Lower lobe of right lung (tissue), 2 donors: ENCODE measurements around the gene DCP1B. TPM values are rescaled to one million over a fixed set of nuclear protein-coding genes. Genes with fewer than 3 reads are reported as not detected.
A peak's percentile ranks its signal among the peaks of the same experiment; 100 is the strongest.

Experiments used
- ATAC-seq, 2 donors: fragments of 200-7000 bp; cut with Tn5 transposase; one replicate each; pipeline ENCODE4 v1.9.1; 2020 to 2022; ENCODE audit warnings: mild to moderate bottlenecking in 2 of 2, moderate library complexity in 2 of 2
- DNase-seq: peaks from one replicate; pipeline ENCODE4 v3.0.0-alpha.2; 2020
- H3K27ac ChIP-seq: fragments of 200-600 bp; one replicate; pipeline ENCODE4 v1.8.0; 2022
- H3K27me3 ChIP-seq: fragments of 200-600 bp; one replicate; pipeline ENCODE4 v1.8.0; 2022; ENCODE audit warnings: low read depth
- H3K36me3 ChIP-seq: fragments of 200-600 bp; one replicate; pipeline ENCODE4 v1.8.0; 2022; ENCODE audit warnings: mild to moderate bottlenecking
- H3K4me1 ChIP-seq: fragments of 200-600 bp; one replicate; pipeline ENCODE4 v1.8.0; 2022
- H3K4me3 ChIP-seq: fragments of 200-600 bp; one replicate; pipeline ENCODE4 v1.8.0; 2022; ENCODE audit warnings: mild to moderate bottlenecking
- H3K9me3 ChIP-seq: fragments of 200-600 bp; one replicate; pipeline ENCODE4 v1.8.0; 2022
- intact Hi-C: fragments of 100-400 bp; cut with DNase I; formaldehyde crosslinking; loops from one replicate; pipeline ENCODE4 v1.11.0; 2022
- long read RNA-seq: library from polyadenylated mRNA; unstranded; transcript quantifications from one replicate; pipeline ENCODE4 v2.0.0, GENCODE V29; 2021
- total RNA-seq: library from RNA; stranded (reverse); fragmentation: NEBNext Ultra II Directional; extraction: Animal tissue kit (Norgen Biotek cat#: 25700); gene quantifications from one replicate; pipeline ENCODE4 v1.2.1, GENCODE V29; 2021
- TF ChIP-seq, protein P1 (sequence below): fragments of 200-600 bp; IDR thresholded peaks from one replicate; pipeline ENCODE4 v1.8.0; 2022; ENCODE audit warnings: antibody characterized with exemption, mild to moderate bottlenecking
- donor health status: DM: no; HTN: yes; CAD: no; lungs with severe emphysema.

The DCP1B gene
- total RNA-seq = 12.4 TPM
- long read RNA-seq, transcript DCP1B-201 (9 exons, 2,086 nt) = major isoform, 21 of 32 reads
- long read RNA-seq, partial matches to known transcripts = 3 of 32 reads
- long read RNA-seq, other reads (novel, unspliced or antisense) = 5 of 32 reads

DNA sequence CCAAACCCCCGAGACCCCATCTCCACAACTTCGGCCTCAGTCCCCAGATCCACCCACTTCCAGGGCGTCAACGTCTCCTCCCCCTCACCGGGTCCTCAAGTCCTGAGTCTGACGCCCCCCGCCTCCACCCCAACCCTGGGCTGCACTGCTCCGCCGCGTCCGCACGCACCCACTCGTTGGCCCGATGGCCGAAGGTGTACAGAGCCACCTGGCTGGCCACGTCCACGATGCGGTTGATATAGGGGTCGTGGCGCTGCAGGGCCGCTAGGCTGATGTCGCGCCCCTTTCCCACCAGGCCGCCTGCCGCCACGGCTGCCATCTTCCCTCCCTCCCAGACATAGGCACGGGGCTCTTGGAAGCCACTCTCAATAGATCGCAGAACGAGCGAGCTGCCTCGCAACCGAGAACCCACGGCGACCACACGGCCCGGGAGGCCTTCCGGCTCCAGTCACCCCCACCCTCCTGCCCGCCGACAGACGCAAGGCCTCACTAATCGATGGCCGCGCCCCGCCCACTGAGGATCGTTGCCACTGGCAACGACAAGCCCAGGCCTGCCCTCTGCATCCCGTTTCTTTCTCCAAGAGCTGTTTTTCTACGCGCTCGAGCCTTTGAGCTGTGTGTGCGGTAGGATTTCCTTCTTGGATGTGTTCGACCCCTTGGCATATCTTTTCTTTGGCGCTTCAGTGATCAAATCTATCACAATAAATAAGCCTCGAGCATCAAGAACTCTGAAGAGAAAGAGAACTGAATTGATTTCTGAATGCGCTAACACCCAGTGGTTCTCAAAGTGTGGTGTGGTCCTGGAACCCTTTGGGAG, at the start of gene DCP1B:
Gene DCP1B (minus strand): TSS at position 345 of the 817 bp plus-strand sequence. CDS start 26 bp downstream, at position 319.
- intact Hi-C loops = no loop called here
- H3K27me3 ChIP-seq = no peaks in the 10 kb centered on the region
- H3K9me3 ChIP-seq = no peaks in the 10 kb centered on the region
- ATAC-seq (peak; percentile 100), DNase-seq (peak; percentile 98)
- H3K36me3 ChIP-seq = no peaks in the 10 kb centered on the region
- peak within 1 kb of the TSS; percentile 86 for H3K4me3 ChIP-seq
- H3K27ac ChIP-seq = peak within 1 kb of the TSS; percentile 89
- peaks cover 21% of the 10 kb centered on the region for H3K4me1 ChIP-seq
- TF ChIP-seq, protein P1, sequence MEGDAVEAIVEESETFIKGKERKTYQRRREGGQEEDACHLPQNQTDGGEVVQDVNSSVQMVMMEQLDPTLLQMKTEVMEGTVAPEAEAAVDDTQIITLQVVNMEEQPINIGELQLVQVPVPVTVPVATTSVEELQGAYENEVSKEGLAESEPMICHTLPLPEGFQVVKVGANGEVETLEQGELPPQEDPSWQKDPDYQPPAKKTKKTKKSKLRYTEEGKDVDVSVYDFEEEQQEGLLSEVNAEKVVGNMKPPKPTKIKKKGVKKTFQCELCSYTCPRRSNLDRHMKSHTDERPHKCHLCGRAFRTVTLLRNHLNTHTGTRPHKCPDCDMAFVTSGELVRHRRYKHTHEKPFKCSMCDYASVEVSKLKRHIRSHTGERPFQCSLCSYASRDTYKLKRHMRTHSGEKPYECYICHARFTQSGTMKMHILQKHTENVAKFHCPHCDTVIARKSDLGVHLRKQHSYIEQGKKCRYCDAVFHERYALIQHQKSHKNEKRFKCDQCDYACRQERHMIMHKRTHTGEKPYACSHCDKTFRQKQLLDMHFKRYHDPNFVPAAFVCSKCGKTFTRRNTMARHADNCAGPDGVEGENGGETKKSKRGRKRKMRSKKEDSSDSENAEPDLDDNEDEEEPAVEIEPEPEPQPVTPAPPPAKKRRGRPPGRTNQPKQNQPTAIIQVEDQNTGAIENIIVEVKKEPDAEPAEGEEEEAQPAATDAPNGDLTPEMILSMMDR = peak; percentile 19

DNA sequence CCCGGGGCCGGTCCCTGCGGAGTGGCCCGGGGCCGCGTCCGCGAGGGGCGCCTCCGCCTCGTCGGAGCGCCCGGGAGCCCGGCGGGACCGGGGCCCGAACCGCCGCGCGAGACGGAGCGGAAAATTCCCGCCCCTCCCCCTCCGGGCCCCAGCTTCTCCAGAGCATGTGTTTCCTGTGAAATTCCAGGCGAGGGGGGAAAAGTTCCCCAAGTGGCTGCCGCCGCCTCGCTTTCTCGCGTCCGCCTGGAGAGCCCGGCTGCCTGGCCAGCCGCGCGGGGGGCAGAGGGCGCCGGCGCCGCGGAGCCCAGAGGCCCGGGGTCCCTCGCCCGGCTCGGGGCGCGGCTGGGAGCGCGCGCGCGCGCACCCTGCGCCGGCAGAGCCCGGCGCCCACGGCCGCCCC, 49.4 kb upstream of the DCP1B start:
- Histone ChIP-seq H3K9me3 (no peaks in the 10 kb centered on the region), H3K27ac (peak overlapping the region; percentile 49), H3K4me1 (peaks cover 11% of the 10 kb centered on the region), H3K36me3 (no peaks in the 10 kb centered on the region), H3K27me3 (peaks cover 58% of the 10 kb centered on the region), H3K4me3 (peak overlapping the region; percentile 59)
- DNase-seq = no peak
- intact Hi-C loops = no loop called here
- TF ChIP-seq, protein P1 = no peak
- ATAC-seq = no peak

DNA sequence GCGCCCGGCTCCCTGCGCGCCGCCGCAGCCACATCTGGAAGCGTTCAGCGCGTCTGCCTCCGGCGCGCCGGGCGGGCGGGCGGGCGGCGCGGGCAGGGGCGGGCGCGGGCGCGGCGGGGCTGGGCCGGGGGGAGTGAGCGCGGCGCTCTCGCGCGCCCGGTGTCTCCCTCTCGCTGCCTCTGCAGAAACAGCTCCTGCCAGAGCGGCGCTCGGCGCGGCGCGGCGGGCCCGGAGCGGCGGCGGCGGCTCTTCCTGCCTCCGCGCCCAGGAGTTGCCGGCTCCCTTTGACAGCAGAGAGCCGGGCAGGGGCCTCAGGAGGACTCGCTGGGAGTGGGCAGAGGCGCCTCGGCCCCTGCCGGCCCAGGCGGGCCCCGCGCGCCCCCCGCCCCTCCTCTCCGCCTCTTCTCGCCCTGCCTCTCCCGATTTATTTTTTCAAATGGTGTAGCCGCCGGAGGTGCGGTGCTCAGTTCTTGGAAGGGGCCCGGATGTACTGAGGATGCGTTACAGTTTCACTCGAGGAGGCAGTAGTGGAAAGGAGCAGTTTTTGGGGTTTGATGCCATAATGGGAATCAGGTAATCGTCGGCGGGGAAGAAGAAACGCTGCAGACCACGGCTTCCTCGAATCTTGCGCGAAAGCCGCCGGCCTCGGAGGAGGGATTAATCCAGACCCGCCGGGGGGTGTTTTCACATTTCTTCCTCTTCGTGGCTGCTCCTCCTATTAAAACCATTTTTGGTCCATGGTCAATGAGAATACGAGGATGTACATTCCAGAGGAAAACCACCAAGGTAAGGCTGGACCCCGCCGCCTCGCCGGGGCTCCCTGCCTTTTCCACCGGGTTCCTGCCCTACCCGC, 48.8 kb upstream of the DCP1B start, which contains the start of gene CACNA1C:
Gene CACNA1C (plus strand): TSS at position 162 of the 853 bp plus-strand sequence. CDS start 576 bp downstream, at position 738.
- Histone ChIP-seq H3K36me3 (no peaks in the 10 kb centered on the region), H3K4me1 (peaks cover 11% of the 10 kb centered on the region), H3K4me3 (peak within 1 kb of the TSS; percentile 59), H3K27ac (peak within 1 kb of the TSS; percentile 49), H3K9me3 (no peaks in the 10 kb centered on the region), H3K27me3 (peaks cover 58% of the 10 kb centered on the region)
- intact Hi-C loops = no loop called here
- ATAC-seq = peak; percentile 60 to 70
- TF ChIP-seq, protein P1 = peak; percentile 13
- DNase-seq = no peak

DNA sequence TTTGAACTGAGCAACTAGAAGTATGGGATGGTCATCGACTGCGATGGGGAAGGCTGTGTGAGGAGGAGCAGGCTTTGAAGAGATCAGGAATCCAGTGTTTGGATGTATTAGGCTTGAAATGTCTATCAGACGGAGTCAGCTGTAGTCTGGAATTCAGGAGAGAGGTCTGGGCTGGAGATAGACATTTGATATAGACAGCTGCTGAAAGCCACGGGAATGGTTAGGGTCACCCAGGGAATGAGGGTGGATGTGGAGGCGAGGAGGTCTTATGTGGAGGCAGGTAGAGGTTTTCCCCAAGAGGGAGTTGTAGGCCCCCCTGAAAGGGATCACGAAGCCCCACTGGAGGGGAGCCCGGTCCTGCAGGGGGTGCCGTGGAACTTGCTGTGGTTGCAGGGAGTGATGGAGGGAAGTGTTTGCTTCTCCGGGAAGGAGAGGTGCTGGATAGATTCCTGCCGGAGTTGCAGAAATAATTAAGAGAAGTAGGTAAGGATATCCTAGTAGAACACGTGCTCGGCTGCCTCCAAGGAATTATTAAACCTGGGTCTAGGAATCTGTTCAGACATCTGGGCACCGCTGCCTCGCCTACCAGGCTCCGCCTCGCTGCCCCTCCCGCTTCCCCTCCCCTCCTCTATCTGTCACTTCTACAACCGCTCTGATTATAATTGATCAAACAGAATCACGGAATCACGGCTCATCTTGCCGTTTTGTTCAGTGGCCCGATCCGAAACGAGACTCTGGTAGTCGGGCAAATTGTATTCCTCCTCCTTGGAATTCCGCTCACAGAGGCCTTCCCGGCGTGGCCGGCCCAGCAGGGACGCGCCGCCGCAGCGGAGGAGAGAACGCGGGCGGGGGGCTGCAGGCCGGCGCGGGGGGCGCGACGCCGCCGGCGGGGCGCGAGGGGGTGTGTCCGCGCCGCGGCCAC, 47.7 kb upstream of the DCP1B start:
- no peaks in the 10 kb centered on the region for H3K36me3 ChIP-seq
- peak overlapping the region; percentile 42 for H3K4me3 ChIP-seq
- no peak overlapping the region for H3K27ac ChIP-seq
- H3K27me3 ChIP-seq = peaks cover 53% of the 10 kb centered on the region
- DNase-seq = no peak
- peaks cover 11% of the 10 kb centered on the region for H3K4me1 ChIP-seq
- TF ChIP-seq, protein P1 = no peak
- intact Hi-C loops = no loop called here
- no peak for ATAC-seq
- no peaks in the 10 kb centered on the region for H3K9me3 ChIP-seq
